Right renal pelvis (tissue), 4 donors: Measurements from ENCODE around the gene PHLPP2. TPM values are rescaled to one million over a fixed set of nuclear protein-coding genes. Genes with fewer than 3 reads are reported as not detected.
"Not testable (repeated sequence)": the region's sequence is repeated elsewhere in the genome, so short reads cannot be mapped to it uniquely, and the experiment has no call there.

Experiments
- DNase-seq, 4 donors: peaks; one replicate each; pipeline ENCODE4 v3.0.0-alpha.2; 2013; ENCODE audit warnings: low read depth in 4 of 4, low spot score in 3 of 4, missing footprints in 1 of 4
- polyA plus RNA-seq, 4 donors: library from polyadenylated mRNA; unstranded; fragments of 120-200 nt; gene quantifications; one replicate each; pipeline ENCODE4 v1.2.1, GENCODE V29; 2013; ENCODE audit not compliant: insufficient read length in 4 of 4

The PHLPP2 gene
- polyA plus RNA-seq, 4 donors, result 7.2 to 10.0 (median 8.7) TPM

- DNase-seq, result no peak
These were observed 3.3 kb downstream of the PHLPP2 start for GRCh38 chr16:71721066-71721740.

- DNase-seq, result no peak
These were observed 12.0 kb downstream of the PHLPP2 start for GRCh38 chr16:71712501-71712900.

GRCh38 chr16:71711789-71712188 lies 12.7 kb downstream of the PHLPP2 start:
- DNase-seq, result no peak

- DNase-seq, result no peak
These were observed 15.2 kb downstream of the PHLPP2 start for GRCh38 chr16:71709229-71709781.

GRCh38 chr16:71708696-71709095 lies 15.8 kb downstream of the PHLPP2 start:
- no peak for DNase-seq

GRCh38 chr16:71707199-71707598 lies 17.3 kb downstream of the PHLPP2 start:
- no peak for DNase-seq

- DNase-seq, result no peak
These were observed 18.5 kb downstream of the PHLPP2 start for GRCh38 chr16:71706046-71706445.

- DNase-seq, result no peak
These were observed 21.2 kb downstream of the PHLPP2 start for GRCh38 chr16:71703333-71703732.

- no peak for DNase-seq
These were observed 23.7 kb downstream of the PHLPP2 start for GRCh38 chr16:71700831-71701230.

- no peak for DNase-seq
These were observed 26.0 kb downstream of the PHLPP2 start for GRCh38 chr16:71698491-71698890.

- no peak for DNase-seq
These were observed 31.3 kb downstream of the PHLPP2 start for GRCh38 chr16:71693164-71693563.

- no peak for DNase-seq
These were observed 34.6 kb downstream of the PHLPP2 start for GRCh38 chr16:71689901-71690300.

- no peak for DNase-seq
These were observed 36.6 kb downstream of the PHLPP2 start for GRCh38 chr16:71687861-71688260.

- DNase-seq, result not testable (repeated sequence)
These were observed 40.2 kb downstream of the PHLPP2 start for GRCh38 chr16:71684280-71684679.

- DNase-seq, result no peak
These were observed 43.1 kb downstream of the PHLPP2 start for GRCh38 chr16:71681360-71681759.

GRCh38 chr16:71676236-71676635 lies 48.3 kb downstream of the PHLPP2 start:
- DNase-seq, result no peak

- no peak for DNase-seq
These were observed 49.1 kb downstream of the PHLPP2 start for GRCh38 chr16:71675380-71675779.

GRCh38 chr16:71674229-71674628 lies 50.3 kb downstream of the PHLPP2 start:
- no peak for DNase-seq

- DNase-seq, result no peak
These were observed 50.9 kb downstream of the PHLPP2 start for GRCh38 chr16:71673582-71673973.

GRCh38 chr16:71672803-71673581 lies 51.5 kb downstream of the PHLPP2 start:
- no peak for DNase-seq

GRCh38 chr16:71672125-71672524 lies 52.4 kb downstream of the PHLPP2 start:
- no peak for DNase-seq

- no peak for DNase-seq
These were observed 53.3 kb downstream of the PHLPP2 start for GRCh38 chr16:71671165-71671564.
